IPS-NIHi7 (cell line): Measurements from ENCODE around the gene TIMM10.

Experiments
- DNase-seq: peaks from one replicate; pipeline ENCODE4 v3.0.0; 2012; ENCODE audit warnings: mixed read lengths; ENCODE audit errors: extremely low spot score

Gene TIMM10, protein sequence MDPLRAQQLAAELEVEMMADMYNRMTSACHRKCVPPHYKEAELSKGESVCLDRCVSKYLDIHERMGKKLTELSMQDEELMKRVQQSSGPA

DNA sequence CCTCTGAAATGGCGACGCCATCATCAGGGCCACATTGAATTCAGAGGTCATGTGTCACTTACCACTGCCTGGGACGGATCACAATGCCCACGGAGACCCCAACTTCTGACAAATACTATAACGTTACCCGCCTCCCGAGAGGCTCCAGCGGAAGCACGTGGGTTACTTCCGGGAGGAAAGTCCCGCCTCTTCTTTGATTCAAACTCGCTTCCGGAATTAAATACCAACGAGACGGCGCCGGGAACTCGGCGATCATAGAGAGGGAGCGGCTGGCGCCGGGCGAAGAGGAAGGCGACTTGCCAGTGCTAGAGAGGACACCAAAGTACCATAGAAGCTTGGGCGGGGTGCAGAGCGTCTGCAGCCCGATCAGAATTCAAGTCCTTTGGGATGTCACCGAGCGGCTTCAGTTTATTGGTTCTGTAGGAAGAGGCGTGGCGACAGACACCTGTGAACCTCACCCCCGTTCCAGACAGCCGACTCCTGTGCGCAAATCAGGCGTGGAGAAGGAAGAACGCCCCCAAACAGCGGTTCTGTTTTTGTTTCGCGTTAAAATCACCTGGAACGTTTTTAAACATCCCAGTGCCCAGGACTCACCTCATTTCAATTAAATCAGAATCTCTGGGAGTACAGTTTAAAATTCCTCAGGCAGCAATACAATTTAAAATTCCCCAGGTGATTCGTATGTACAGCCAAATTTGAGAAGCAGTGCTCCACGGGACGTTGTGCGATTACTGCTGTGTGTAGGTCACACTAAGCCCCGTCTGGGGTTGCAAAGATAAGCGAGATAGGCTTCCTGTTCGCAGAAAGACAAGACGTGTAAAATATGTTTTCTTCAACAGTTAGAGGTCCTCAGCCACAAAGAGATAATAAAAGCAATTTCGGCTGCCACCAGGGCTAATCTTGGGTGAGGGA is at the start of gene TIMM10:
TIMM10 (minus strand) TSS at position 159 of the 912 bp plus-strand sequence. CDS start 565 bp downstream, outside the sequence.
- peak; percentile 97 for DNase-seq

DNA sequence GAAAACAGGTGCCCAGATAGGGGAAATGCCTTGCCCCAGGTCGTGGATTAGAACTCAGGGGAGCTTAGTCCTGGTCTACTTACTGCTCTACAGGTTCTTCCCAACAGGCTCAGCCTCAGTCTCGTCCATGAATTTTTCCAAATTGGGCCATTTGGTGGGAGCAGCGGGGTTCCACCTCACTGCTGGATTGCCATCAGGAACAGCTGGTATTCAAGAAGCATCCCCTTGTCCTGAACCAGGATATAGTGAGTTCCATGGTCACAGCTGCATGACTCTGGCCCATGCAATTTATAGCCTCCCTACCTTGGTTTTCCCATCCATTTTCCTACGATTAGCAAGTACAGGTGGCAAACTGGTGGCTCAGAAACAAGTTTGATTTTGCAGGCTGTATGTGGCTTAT is 43.5 kb upstream of the TIMM10 start:
- no peak for DNase-seq

DNA sequence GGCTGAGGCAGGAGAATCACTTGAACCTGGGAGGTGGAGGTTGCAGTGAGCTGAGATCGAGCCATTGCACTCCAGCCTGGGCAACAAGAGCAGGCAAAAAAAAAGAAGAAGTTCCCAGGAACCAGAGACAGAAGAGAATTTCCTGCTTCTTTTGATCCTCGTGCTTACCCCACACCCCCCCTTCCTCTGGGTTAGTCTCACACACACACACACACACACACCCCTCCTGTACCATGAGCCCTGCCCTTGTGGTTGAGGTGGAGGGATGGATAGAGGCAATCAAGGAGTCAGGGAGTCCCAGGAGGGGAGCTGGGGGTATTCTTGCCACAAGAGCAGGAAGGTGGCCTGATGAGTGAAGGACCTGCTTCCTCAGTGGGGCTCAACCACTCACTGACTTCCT is 41.1 kb upstream of the TIMM10 start:
- DNase-seq, result no peak

DNA sequence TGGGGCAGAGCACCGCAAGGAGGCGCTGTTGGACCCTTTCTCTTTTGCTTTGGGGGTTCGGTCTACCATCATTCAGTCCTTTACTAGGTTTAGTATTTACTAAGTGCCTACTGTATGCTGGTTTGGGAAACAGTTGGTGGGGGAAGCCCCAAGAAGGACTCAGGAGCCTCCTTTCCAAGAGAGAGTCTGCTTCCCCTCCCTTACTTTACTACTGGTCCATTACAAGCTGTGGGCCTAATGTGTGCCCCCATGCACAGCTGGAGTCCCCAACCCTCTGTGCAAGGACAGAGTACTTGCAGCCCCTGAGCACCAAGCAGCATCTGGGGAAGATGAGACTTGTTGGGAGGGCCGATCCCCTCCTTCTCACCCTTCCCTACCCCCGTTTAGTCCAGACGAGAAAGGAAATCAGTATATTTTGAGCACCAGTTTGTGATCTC is 37.8 kb upstream of the TIMM10 start:
- no peak for DNase-seq

DNA sequence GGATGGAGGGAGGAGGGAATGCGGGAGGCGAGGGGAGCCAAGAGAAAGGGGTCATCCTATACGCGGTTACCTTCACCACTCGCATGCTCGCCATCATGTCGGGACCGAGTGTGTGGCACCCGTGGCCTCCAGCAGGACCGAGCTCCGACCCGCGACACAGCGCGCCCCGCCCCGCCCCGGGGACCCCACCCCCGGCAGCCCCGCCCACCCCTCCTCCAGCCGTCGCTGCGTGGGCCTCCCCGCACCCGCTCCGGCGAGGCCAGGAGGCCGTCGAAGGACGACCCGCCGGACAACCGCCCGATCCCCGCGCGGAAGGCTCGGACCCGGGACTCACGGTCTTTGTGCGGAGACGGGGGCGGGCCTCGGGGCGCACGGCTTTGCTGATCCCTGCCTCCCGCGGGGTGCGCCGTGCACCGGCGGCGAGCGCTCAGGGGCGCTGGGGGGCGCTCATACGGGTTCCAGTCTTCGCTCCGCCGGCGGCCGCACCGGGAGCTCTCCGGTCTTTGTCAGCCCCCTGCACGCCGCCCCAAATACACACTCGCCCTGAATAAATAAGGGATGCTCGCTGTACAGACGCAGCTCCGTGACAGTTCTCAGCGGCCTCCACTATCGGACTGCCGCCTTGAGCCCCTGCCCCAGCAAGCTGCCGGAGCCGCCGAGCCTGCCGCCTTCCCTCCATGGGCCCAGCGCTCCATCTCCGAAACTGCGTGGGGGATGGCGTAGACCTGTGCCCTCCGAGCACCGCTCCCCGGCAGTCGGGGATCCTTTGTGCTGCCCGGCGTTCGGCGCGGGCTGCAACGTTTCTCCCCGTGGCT is 37.2 kb upstream of the TIMM10 start, which contains the start of gene UBE2L6:
UBE2L6 (minus strand) TSS at position 158 of the 815 bp plus-strand sequence; CDS start at position 97, 61 bp downstream.
- peak; percentile 89 for DNase-seq

DNA sequence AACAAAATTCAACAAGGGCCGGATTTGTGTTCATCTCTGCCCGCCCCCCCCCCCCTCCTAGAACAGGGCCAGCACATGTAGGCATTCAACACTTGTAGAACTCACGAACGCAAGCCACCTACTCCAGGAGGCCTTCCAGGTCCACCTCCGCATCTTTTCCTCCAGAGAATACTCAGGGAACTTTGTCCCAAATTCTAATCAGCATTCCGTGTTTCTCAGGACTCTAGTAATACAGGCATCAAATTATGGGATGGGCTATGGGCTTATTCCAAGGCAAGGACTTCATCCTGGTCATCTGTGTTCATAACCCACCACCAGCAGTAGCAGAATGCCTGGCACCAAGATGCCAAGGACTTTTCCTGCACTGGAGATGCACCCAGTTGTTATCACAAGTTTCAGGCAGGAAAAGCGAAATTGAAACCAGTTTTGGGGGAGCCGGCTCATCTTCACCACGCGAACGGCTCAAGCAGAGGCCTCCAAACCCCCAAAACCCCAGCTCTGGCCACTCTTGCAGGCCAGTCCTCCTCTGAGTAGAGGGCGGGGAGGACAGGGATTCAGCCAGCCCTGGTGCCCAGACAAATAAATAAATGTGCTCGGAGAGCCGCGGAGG is 36.5 kb upstream of the TIMM10 start:
- DNase-seq, result no peak

DNA sequence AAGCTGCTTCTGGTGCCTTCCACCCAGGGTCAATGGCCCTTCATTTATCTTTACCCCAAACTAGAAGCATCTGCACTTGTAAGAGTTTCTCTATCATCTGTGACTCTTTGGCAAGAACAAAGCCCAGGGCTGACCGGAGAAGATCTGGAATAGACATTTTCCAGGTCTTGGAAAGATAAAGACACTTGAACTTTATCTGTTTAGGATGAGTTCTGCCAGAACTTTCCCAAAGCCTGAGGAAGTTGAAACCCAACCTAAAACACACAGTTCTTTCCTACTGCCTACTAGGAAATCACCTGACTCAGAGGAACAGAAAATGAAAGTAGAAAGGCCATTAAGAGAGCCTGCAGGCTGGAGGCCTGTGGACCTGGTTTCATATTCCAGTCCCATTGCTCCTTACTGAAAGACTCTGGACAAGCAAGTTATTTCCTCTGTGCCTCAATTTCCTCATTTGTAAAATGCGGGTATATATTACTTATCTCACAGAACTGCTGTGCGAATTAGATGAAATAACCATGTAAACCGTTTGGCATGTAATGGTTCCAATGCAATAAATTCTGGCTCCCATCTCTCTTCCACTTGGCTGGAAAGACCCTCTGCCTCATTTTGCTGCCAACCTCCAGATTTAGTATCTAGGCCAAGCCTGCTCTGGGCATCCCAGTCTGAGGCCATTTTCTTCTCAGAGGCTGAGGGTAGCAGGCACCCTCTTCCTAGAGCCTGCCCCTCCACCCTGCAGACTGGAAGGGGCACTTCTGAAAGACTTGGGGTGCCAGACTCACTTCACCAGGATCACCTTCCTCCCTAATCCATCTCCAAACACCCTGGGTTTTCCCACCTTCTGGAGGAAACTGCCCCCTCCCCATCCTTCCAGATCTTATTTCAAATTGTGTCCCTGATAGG is 35.7 kb upstream of the TIMM10 start:
- DNase-seq, result no peak

DNA sequence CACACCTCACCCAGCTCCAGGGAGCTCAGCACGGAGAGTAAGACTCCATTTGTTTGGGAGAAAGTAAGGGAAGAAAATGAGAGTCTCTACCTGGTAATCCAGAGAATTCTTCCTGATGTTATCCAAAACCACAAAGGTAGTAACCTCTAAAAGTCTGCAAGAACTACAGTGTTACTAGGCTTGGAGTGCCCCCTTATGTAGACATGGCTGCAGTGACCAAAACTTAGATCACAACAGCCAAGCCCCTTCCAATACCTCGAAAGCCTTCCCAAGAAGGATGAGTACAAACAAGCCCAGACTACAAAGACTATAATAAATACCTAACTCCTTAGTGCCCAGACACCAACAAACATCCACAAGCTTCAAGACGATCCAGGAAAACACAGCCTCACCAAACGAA is 32.0 kb upstream of the TIMM10 start:
- no peak for DNase-seq

DNA sequence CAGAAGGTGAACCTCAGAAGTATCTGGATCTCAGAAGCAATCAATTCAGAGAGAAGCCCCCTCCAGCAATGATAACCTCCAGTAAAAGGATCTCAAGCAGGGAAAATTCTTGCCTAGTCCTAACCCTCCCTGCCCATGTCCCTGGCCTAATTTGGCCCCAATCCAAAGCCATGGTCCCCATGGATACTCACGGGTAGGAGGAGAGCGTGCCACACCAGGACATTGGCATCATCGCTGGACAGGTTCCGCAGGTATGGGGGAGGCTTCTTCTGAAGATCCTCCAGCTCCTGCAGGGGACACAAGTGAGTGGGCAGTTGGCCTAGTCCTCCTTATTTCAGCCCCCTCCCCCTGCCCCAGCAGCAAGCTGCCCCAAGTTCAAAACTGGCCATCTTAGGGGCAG is 29.6 kb upstream of the TIMM10 start:
- DNase-seq, result no peak

DNA sequence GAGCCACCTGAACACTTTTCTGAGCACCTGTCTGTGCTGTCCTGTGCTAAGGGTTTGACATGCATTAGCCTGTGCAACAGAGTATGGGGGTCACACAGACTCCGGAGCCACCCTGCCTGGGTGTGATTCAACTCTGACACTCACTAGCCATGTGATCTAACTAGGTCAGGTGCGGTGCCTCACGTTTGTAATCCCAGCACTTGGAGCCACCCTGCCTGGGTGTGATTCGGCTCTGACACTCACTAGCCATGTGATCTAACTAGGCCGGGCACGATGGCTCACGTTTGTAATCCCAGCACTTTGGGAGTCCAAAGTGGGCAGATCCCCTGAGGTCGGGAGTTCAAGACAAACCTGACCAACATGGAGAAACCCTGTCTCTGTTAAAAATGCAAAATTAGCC is 25.5 kb upstream of the TIMM10 start:
- no peak for DNase-seq

DNA sequence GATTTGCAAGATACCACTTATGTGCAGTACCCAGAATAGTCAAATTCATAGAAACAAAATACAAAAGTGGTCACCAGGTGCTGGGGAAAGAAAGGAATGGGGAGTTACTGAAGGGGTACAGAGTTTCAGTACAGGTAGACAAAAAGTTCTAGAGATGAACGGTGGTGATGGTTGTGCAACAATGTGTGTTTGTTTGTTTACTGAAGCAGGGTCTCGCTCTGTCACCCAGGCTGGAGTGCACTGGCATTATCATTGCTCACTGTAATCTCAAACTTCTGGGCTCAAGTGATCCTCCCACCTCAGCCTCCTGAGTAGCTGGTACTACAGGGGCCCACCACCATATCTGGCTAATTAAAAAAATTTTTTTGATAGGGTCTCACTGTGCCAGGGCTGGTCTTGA is 24.8 kb upstream of the TIMM10 start:
- no peak for DNase-seq

DNA sequence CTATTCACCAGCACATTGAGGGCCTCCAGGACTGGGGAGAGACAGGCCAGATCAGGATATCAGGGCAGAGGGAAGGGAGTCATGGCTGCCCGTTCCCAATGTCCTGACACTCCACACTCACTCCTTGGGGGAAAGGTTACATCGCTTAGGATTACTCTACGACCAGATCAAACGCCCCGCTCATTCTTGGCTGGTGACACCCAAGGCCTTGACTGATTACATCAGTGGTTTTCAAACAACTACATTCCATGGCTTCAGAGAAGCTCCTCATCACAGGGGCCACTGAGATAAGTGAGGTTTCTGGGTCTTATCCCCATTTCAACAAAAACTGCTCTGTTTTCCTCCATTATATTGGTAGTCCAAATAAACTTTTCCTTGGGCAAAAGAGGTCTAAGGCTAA is 21.9 kb upstream of the TIMM10 start:
- no peak for DNase-seq

DNA sequence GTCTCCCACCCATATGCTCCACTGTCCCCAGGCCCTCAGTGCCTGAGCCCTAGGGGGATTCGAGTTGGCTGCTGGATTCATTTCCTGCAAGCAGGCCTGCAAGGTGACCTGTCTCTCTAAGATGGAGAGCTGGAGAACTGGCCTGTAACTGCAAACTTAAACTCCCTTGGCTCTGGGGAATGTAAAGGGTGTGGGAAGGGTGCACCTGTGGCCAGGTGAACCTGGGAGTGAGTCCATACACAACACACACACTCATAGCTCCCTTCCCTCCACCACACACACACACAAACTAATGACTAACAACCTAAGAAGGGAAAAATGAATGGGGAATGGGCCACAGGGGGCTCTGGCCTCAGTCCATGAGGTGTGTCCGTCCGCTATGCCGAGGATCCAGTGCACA is 21.4 kb upstream of the TIMM10 start:
- no peak for DNase-seq

DNA sequence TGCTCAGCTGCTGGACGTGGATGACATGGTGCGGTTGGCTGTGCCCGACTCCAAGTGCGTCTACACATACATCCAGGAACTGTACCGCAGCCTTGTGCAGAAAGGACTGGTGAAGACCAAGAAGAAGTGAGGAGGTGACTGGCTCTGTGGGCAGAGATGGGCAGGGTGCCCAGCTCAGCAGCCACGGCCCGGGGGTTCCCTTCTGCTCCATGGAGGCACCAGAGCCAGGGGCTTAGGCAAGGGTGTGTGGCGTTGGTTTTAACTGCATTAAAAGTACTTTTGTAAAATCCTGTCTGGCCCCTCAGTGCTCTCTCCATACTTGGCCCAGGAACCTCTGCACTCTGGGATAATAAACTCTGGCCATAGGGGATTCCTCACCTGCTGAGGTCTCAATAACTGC is 19.4 kb upstream of the TIMM10 start:
- no peak for DNase-seq

DNA sequence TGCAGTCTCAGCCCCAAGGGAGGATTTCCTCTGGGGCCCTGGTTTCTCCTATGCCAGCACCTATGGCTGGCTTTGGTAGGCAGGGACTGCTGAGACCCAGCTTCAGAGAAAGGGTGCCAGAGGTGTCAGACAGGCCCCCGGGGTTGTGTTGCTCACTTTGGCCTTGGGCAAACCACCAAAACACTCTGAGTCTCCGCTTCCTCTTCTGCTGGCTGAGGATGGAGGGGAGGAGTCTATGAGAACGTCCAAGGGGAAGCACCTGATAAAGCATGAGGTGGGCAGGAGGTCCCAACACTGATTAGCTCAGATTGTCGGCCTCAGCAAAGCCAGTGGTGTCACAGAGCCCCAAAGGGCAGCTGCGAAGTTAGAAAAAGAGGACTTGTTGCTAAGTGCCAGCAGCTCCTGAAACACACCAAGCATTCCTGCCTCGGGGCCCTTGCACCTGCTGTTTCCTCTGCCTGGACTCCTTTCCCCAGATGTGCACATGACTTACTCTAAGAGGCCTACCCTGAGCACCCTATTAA is 17.4 kb upstream of the TIMM10 start:
- no peak for DNase-seq

DNA sequence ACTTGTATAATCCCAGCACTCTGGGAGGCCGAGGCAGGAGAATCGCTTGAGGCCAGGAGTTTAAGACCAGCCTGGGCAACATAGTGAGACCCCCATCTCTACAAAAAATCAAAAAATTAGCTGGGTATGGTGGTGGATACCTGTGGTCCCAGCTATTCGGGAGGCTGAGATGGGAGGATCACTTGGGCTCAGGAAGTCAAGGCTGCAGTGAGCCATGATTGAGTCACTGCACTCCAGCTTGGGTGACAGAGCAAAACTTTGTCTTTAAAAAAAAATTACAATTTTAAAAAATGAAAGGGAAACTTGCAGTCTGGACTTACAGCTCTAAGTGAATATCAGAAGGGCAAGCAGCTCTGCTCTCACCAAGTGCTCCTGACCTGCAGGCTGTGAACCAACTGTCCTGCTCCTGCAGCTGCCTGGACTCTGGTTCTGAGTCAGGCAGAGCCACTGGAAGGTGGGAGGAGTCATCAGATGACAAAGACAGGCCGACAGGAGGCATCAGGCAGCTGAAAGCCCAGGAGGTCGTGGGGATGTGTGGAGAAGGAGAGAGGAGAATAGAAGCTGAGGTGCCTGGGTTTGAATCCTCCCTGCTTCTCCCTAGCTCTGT is 16.4 kb upstream of the TIMM10 start:
- peak; percentile 78 for DNase-seq

DNA sequence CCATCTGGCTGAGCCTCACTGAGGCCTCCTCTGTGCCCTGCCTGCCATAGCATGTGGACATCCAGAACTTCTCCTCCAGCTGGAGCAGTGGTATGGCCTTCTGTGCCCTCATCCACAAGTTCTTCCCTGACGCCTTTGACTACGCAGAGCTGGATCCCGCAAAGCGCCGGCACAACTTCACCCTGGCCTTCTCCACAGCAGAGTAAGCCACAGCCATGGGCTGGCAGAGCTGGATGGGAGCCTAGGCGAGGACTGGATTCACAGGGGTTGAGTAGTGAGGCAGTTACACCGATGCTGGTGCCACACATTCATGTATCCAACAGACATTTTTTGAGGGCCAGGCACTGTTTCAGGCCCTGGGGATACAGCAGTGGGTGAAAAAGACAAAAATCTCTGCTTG is 15.9 kb upstream of the TIMM10 start:
- DNase-seq, result no peak

DNA sequence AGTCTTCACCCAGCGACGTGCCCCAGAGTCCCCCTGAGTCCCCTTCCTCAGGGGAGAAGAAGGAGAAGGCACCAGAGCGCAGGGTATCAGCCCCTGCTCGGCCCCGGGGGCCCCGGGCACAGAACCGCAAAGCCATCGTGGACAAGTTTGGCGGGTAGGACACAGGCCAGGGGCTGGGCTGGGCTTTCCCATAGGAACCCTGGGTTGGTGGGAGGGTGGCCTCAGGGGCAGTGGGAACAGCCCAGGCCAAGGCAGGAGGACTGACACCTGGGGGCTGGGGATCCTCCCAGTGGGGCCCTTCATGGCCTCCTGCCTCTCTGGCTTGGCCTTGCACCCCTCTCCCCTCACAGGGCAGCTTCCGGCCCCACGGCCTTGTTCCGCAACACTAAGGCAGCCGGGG is 15.3 kb upstream of the TIMM10 start:
- no peak for DNase-seq

DNA sequence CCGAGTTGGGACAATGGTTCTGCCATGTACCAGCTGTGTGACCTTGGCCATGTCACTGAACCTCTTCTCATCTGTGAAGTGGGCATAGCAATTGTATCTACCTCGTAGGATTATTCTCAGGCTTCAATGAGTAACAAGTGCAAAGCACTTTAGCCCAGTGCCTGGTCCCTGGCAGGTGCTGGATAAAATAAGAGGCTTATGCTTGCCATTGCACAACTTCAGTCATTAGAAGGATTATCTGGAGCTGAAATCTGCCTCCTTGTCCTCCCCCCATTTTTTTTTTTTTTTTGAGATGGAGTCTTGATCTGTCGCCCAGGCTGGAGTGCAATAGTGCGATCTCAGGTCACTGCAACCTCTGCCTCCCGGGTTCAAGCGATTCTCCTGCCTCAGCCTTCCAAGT is 14.0 kb upstream of the TIMM10 start:
- no peak for DNase-seq

DNA sequence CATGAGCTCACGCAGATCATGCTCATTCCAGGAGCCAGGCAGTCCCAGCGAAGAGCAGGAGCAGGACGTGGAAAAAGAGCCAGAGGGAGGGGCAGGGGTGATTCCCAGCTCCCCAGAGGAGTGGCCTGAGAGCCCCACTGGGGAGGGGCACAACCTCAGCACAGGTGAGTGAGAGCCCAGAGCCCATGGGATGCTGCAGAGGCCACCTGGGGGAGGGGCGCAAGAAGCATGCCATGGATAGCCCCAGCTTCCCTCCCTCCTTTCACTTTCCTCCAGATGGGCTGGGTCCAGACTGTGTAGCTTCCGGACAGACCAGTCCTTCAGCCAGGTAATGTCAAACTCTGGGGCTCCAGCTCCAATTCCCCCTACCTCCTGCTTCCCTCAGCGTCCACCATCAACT is 13.0 kb upstream of the TIMM10 start:
- peak; percentile 47 for DNase-seq
